ENCODE results near the gene MRPS31.

MRPS31 gene

GRCh38 chr13:40770934-40771618 lies at the start of gene MRPS31:
Gene MRPS31, minus strand, starts transcription at chr13:40771190. Its CDS starts 54 bp downstream, at chr13:40771136.
- H3K9ac ChIP-seq (ENCODE audit: low read length), result peak within 1 kb of the TSS; percentile 91
- H3K4me3 ChIP-seq (ENCODE audit: low read depth, low read length), result peak within 1 kb of the TSS; percentile 93
- H3K27me3 ChIP-seq (ENCODE audit: control insufficient read depth, insufficient read depth, low read length), result no peaks in the 10 kb centered on the region
- no peaks in the 10 kb centered on the region for H3K9me3 ChIP-seq (ENCODE audit: control insufficient read depth, insufficient read depth, low read depth, low read length)
- H3K4me1 ChIP-seq (ENCODE audit: control insufficient read depth, insufficient read depth, low read length), result no peaks in the 10 kb centered on the region
- H3K27ac ChIP-seq (ENCODE audit: low read depth, low read length), result peak within 1 kb of the TSS; percentile 33; the same call in 1 of the 2 replicates
- peaks cover 6% of the 10 kb centered on the region; the same call in 1 of the 2 replicates for H3K36me3 ChIP-seq (ENCODE audit: control insufficient read depth, insufficient read depth, low read length)

DNA sequence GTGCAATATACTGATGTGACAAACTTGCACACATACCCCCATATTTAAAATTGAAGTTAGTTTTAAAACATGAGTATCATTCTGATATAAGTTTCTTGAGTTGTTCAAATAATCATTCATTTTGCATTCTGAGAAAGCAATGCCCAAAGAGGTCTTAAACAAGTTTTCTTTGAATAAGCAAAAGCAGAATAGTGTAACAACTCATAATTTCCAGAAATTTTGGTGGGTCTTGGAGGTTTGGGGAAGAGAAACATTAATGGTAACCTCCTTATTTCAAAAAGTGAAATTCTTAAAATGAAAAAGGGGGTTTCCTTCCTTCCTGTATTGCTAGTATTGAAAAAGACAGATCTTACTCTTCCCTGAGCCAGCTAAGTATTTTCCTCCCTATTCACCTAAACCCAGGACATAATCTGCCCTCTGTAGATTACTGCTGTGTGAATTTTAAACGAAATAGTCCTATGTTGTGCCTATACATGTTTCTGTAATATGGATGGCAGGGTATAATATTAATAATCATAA lies 48.9 kb upstream of the MRPS31 start:
- no peak overlapping the region for H3K27ac ChIP-seq (ENCODE audit: low read depth, low read length)

GRCh38 chr13:40818926-40819325 lies 47.9 kb upstream of the MRPS31 start:
- H3K27me3 ChIP-seq (ENCODE audit: control insufficient read depth, insufficient read depth, low read length), result no peaks in the 10 kb centered on the region

More for the DNA sequence above, 48.9 kb upstream of the MRPS31 start:
- H3K27me3 ChIP-seq (ENCODE audit: control insufficient read depth, insufficient read depth, low read length), result no peaks in the 10 kb centered on the region
- H3K4me1 ChIP-seq (ENCODE audit: control insufficient read depth, insufficient read depth, low read length), result no peaks in the 10 kb centered on the region
- 0 out of 2 replicates have a peak, but pooled peaks cover 4% of the 10 kb centered on the region for H3K9me3 ChIP-seq (ENCODE audit: control insufficient read depth, insufficient read depth, low read depth, low read length)
- no peak overlapping the region for H3K4me3 ChIP-seq (ENCODE audit: low read depth, low read length)
- H3K9ac ChIP-seq (ENCODE audit: low read length), result no peak overlapping the region
- H3K36me3 ChIP-seq (ENCODE audit: control insufficient read depth, insufficient read depth, low read length), result no peaks in the 10 kb centered on the region

DNA sequence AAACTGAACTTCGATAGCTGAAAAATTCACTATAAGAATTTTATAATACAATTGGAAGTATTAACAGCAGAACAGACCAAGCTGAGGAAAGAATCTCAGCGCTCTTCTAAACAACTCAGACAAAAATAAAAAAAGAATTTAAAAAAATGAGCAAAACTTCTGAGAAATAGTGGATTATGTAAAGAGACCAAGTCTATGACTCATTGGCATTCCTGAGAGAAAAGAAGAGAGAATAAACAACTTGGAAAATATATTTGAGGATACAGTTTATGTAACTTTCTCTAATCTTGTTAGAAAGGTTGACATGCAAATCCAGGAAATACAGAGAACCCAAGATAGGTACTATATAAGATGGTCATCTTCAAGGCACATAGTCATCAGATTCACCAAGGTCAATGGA lies 43.8 kb upstream of the MRPS31 start:
- 0 out of 2 replicates have a peak, but pooled peaks cover 4% of the 10 kb centered on the region for H3K9me3 ChIP-seq (ENCODE audit: control insufficient read depth, insufficient read depth, low read depth, low read length)
- H3K4me1 ChIP-seq (ENCODE audit: control insufficient read depth, insufficient read depth, low read length), result no peaks in the 10 kb centered on the region
- H3K27ac ChIP-seq (ENCODE audit: low read depth, low read length), result no peak overlapping the region
- H3K36me3 ChIP-seq (ENCODE audit: control insufficient read depth, insufficient read depth, low read length), result peaks cover 22% of the 10 kb centered on the region
- H3K9ac ChIP-seq (ENCODE audit: low read length), result no peak overlapping the region
- no peaks in the 10 kb centered on the region for H3K27me3 ChIP-seq (ENCODE audit: control insufficient read depth, insufficient read depth, low read length)
- no peak overlapping the region for H3K4me3 ChIP-seq (ENCODE audit: low read depth, low read length)

More at GRCh38 chr13:40818926-40819325, 47.9 kb upstream of the MRPS31 start:
- Histone ChIP-seq H3K36me3 (ENCODE audit: control insufficient read depth, insufficient read depth, low read length) (no peaks in the 10 kb centered on the region), H3K27ac (ENCODE audit: low read depth, low read length) (no peak overlapping the region), H3K4me3 (ENCODE audit: low read depth, low read length) (no peak overlapping the region), H3K9me3 (ENCODE audit: control insufficient read depth, insufficient read depth, low read depth, low read length) (0 out of 2 replicates have a peak, but pooled peaks cover 4% of the 10 kb centered on the region), H3K4me1 (ENCODE audit: control insufficient read depth, insufficient read depth, low read length) (no peaks in the 10 kb centered on the region), H3K9ac (ENCODE audit: low read length) (no peak overlapping the region)

- no peak overlapping the region for H3K27ac ChIP-seq (ENCODE audit: low read depth, low read length)
- H3K9ac ChIP-seq (ENCODE audit: low read length), result no peak overlapping the region
- no peaks in the 10 kb centered on the region for H3K27me3 ChIP-seq (ENCODE audit: control insufficient read depth, insufficient read depth, low read length)
- 0 out of 2 replicates have a peak, but pooled peaks cover 4% of the 10 kb centered on the region for H3K9me3 ChIP-seq (ENCODE audit: control insufficient read depth, insufficient read depth, low read depth, low read length)
- H3K36me3 ChIP-seq (ENCODE audit: control insufficient read depth, insufficient read depth, low read length), result peaks cover 31% of the 10 kb centered on the region
- no peak overlapping the region for H3K4me3 ChIP-seq (ENCODE audit: low read depth, low read length)
- H3K4me1 ChIP-seq (ENCODE audit: control insufficient read depth, insufficient read depth, low read length), result no peaks in the 10 kb centered on the region
These were observed 42.9 kb upstream of the MRPS31 start for GRCh38 chr13:40813667-40814454.

DNA sequence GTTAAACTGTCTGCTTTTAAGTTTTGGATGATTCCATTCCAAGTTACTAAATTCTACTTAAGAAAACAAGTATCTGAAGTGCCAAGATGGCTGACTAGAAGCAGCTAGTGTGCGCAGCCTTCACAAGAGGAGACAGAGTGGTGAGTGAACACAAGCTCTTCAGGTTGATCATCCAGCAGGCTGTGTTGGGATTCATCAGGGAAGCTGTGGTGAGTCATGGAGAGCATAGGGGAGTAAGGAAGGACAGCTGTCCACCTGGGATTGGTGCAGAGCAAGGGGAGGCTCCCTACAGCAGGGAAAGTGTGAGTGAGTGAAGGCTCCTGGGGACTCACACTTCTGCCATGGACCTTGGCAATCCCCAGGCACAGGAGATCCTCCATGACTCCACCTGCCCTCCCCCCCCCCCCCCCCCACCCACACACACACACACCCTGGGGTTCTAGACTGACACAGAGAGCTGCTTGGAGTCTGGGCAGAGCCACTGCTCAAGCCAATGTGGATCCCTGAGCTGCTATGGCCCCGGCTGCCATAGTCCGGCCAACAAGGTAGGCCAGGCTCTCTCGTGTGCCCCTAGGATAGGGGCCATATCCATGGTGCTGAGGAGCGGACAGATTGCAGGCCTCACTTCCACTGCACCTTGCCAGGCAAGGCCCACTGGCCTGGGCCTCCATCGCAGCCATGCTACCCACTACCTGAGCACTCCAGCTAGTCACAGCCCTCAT lies 41.9 kb upstream of the MRPS31 start:
- H3K9me3 ChIP-seq (ENCODE audit: control insufficient read depth, insufficient read depth, low read depth, low read length), result 0 out of 2 replicates have a peak, but pooled peaks cover 4% of the 10 kb centered on the region
- H3K36me3 ChIP-seq (ENCODE audit: control insufficient read depth, insufficient read depth, low read length), result peaks cover 35% of the 10 kb centered on the region
- H3K4me3 ChIP-seq (ENCODE audit: low read depth, low read length), result no peak overlapping the region
- no peak overlapping the region for H3K27ac ChIP-seq (ENCODE audit: low read depth, low read length)
- no peaks in the 10 kb centered on the region for H3K27me3 ChIP-seq (ENCODE audit: control insufficient read depth, insufficient read depth, low read length)
- H3K9ac ChIP-seq (ENCODE audit: low read length), result no peak overlapping the region
- H3K4me1 ChIP-seq (ENCODE audit: control insufficient read depth, insufficient read depth, low read length), result no peaks in the 10 kb centered on the region

- Histone ChIP-seq H3K36me3 (ENCODE audit: control insufficient read depth, insufficient read depth, low read length) (peaks cover 39% of the 10 kb centered on the region), H3K4me1 (ENCODE audit: control insufficient read depth, insufficient read depth, low read length) (no peaks in the 10 kb centered on the region), H3K9me3 (ENCODE audit: control insufficient read depth, insufficient read depth, low read depth, low read length) (0 out of 2 replicates have a peak, but pooled peaks cover 4% of the 10 kb centered on the region), H3K27ac (ENCODE audit: low read depth, low read length) (no peak overlapping the region), H3K4me3 (ENCODE audit: low read depth, low read length) (no peak overlapping the region), H3K9ac (ENCODE audit: low read length) (no peak overlapping the region), H3K27me3 (ENCODE audit: control insufficient read depth, insufficient read depth, low read length) (no peaks in the 10 kb centered on the region)
These were observed 41.1 kb upstream of the MRPS31 start for GRCh38 chr13:40812102-40812501.

GRCh38 chr13:40809471-40809870 lies 38.5 kb upstream of the MRPS31 start:
- no peak overlapping the region for H3K9ac ChIP-seq (ENCODE audit: low read length)

GRCh38 chr13:40806241-40806640 lies 35.3 kb upstream of the MRPS31 start:
- Histone ChIP-seq H3K36me3 (ENCODE audit: control insufficient read depth, insufficient read depth, low read length) (peaks cover 62% of the 10 kb centered on the region), H3K27ac (ENCODE audit: low read depth, low read length) (no peak overlapping the region), H3K27me3 (ENCODE audit: control insufficient read depth, insufficient read depth, low read length) (no peaks in the 10 kb centered on the region), H3K4me1 (ENCODE audit: control insufficient read depth, insufficient read depth, low read length) (no peaks in the 10 kb centered on the region), H3K9ac (ENCODE audit: low read length) (no peak overlapping the region), H3K4me3 (ENCODE audit: low read depth, low read length) (no peak overlapping the region), H3K9me3 (ENCODE audit: control insufficient read depth, insufficient read depth, low read depth, low read length) (no peaks in the 10 kb centered on the region)

More at GRCh38 chr13:40809471-40809870, 38.5 kb upstream of the MRPS31 start:
- no peak overlapping the region for H3K4me3 ChIP-seq (ENCODE audit: low read depth, low read length)
- H3K4me1 ChIP-seq (ENCODE audit: control insufficient read depth, insufficient read depth, low read length), result no peaks in the 10 kb centered on the region
- no peaks in the 10 kb centered on the region for H3K9me3 ChIP-seq (ENCODE audit: control insufficient read depth, insufficient read depth, low read depth, low read length)
- no peak overlapping the region for H3K27ac ChIP-seq (ENCODE audit: low read depth, low read length)
- no peaks in the 10 kb centered on the region for H3K27me3 ChIP-seq (ENCODE audit: control insufficient read depth, insufficient read depth, low read length)
- peaks cover 61% of the 10 kb centered on the region for H3K36me3 ChIP-seq (ENCODE audit: control insufficient read depth, insufficient read depth, low read length)

GRCh38 chr13:40803316-40803715 lies 32.3 kb upstream of the MRPS31 start:
- no peak overlapping the region for H3K27ac ChIP-seq (ENCODE audit: low read depth, low read length)
- no peaks in the 10 kb centered on the region for H3K4me1 ChIP-seq (ENCODE audit: control insufficient read depth, insufficient read depth, low read length)
- no peak overlapping the region for H3K4me3 ChIP-seq (ENCODE audit: low read depth, low read length)
- H3K27me3 ChIP-seq (ENCODE audit: control insufficient read depth, insufficient read depth, low read length), result no peaks in the 10 kb centered on the region
- H3K9me3 ChIP-seq (ENCODE audit: control insufficient read depth, insufficient read depth, low read depth, low read length), result no peaks in the 10 kb centered on the region
- no peak overlapping the region for H3K9ac ChIP-seq (ENCODE audit: low read length)
- H3K36me3 ChIP-seq (ENCODE audit: control insufficient read depth, insufficient read depth, low read length), result peaks cover 65% of the 10 kb centered on the region

Data from HUES6 (cell line).